ENCODE data around the gene DHRS4L2.

DHRS4L2 gene

DNA sequence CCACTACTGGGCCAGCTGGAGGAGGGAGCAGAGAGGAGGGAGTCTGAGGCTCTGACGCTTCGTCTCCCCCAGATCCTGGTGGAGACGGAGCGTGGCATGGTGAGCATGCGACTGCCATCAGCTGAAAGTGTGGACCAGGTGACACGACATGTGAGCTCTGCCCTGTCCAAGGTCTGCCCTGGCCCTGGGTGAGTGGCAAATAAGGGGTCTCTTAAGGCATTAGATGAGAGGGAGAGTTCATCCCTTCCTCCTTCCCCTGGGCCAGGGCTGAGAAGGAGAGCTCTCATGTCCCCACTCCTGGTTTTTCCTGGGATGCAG lies 65.6 kb downstream of the DHRS4L2 start:
- H3K4me3 ChIP-seq (ENCODE audit: low read length) = no peak overlapping the region
- TF ChIP-seq CTCF (IDR thresholded peaks at IDR 0.05; ENCODE audit: insufficient read depth, low read depth, low read length, missing control alignments) = no peak
- DNase-seq (ENCODE audit: low read depth) = no peak

GRCh38 chr14:24054646-24055045 lies 65.9 kb downstream of the DHRS4L2 start:
- H3K4me3 ChIP-seq (ENCODE audit: low read length) = no peak overlapping the region
- no peak for TF ChIP-seq CTCF (IDR thresholded peaks at IDR 0.05; ENCODE audit: insufficient read depth, low read depth, low read length, missing control alignments)
- DNase-seq (ENCODE audit: low read depth) = no peak

Measured in epithelial cell of esophagus (primary cell).